ENCODE data around the gene CD300LB. TPM values are rescaled to one million over a fixed set of nuclear protein-coding genes. Genes with fewer than 3 reads are reported as not detected.

Gene CD300LB
- total RNA-seq, 2 experiments from 2014 or later, result not detected

- POLR2A ChIA-PET, result interaction anchor here (0.6 kb wide), 1 partner anchor 256 kb away, joined by 5 read pairs; no protein-coding TSS in a partner anchor
- H3K4me3 ChIP-seq (ENCODE audit: low read depth, low read length, poor library complexity, severe bottlenecking), result no peak overlapping the region
- H3K4me1 ChIP-seq (ENCODE audit: insufficient read depth, low read length, poor library complexity, severe bottlenecking), result no peaks in the 10 kb centered on the region
- BruUV-seq (replicated peaks), result no TSS peak
- H3K79me2 ChIP-seq (ENCODE audit: insufficient read depth, low read depth, low read length), result no peaks in the 10 kb centered on the region
- CTCF ChIA-PET (ENCODE audit: unreplicated experiment), result no interaction called here
- 0 out of 2 replicates have a peak, but pooled peaks cover 8% of the 10 kb centered on the region for H3K9me3 ChIP-seq (ENCODE audit: low read length)
- H4K20me1 ChIP-seq (ENCODE audit: insufficient read depth, low read length), result no peaks in the 10 kb centered on the region
- no peak overlapping the region for H3K4me2 ChIP-seq (ENCODE audit: low read length)
- DNase-seq (ENCODE audit: low spot score), result no peak
- no peak overlapping the region for H2AFZ ChIP-seq (ENCODE audit: low read length)
- TF ChIP-seq, protein P1, sequence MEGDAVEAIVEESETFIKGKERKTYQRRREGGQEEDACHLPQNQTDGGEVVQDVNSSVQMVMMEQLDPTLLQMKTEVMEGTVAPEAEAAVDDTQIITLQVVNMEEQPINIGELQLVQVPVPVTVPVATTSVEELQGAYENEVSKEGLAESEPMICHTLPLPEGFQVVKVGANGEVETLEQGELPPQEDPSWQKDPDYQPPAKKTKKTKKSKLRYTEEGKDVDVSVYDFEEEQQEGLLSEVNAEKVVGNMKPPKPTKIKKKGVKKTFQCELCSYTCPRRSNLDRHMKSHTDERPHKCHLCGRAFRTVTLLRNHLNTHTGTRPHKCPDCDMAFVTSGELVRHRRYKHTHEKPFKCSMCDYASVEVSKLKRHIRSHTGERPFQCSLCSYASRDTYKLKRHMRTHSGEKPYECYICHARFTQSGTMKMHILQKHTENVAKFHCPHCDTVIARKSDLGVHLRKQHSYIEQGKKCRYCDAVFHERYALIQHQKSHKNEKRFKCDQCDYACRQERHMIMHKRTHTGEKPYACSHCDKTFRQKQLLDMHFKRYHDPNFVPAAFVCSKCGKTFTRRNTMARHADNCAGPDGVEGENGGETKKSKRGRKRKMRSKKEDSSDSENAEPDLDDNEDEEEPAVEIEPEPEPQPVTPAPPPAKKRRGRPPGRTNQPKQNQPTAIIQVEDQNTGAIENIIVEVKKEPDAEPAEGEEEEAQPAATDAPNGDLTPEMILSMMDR (conservative IDR thresholded peaks at IDR 0.05; ENCODE audit: low read length), result no peak
- no peak for TF ChIP-seq EZH2phosphoT487 (IDR thresholded peaks at IDR 0.05; ENCODE audit: borderline replicate concordance, low read depth, low read length)
- intact Hi-C loops (cut with micrococcal nuclease; ENCODE audit: unreplicated experiment), result no loop called here
- no peaks in the 10 kb centered on the region for H3K9me2 ChIP-seq (ENCODE audit: insufficient read depth, low read length)
- H3K36me3 ChIP-seq (ENCODE audit: insufficient read depth, low read length), result no peaks in the 10 kb centered on the region
- no peak overlapping the region for H3K27ac ChIP-seq (ENCODE audit: low read depth, low read length, poor library complexity, severe bottlenecking)
These were observed 8.7 kb downstream of the CD300LB start for GRCh38 chr17:74522381-74523105.

DNA sequence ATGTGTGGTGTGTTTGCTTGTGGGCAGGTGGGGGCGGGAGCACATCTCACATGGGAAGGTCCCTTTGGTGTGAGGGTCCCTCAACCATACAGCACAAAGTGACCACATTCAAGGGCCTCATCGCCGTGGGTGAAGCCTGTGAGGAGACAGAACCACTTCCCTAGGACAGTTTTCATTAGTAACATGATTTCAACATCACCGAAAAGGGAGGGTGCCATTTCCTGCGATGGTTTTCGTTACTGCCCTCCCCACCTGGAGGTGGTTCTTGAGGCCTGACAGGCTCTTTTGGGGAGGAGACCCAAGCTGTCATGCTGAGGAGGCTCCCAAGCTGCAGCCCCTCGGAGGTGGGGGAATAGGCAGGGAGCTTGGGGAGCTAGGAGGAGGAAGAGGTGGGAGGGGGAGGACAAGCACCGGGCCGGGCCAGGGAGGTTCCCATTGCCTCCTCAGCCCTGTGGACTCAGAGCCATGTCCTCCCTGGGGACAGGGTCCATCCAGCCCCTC, 9.5 kb downstream of the CD300LB start:
- Histone ChIP-seq H3K9me3 (ENCODE audit: low read length) (0 out of 2 replicates have a peak, but pooled peaks cover 8% of the 10 kb centered on the region), H4K20me1 (ENCODE audit: insufficient read depth, low read length) (no peaks in the 10 kb centered on the region), H3K36me3 (ENCODE audit: insufficient read depth, low read length) (no peaks in the 10 kb centered on the region), H3K9me2 (ENCODE audit: insufficient read depth, low read length) (no peaks in the 10 kb centered on the region), H3K4me2 (ENCODE audit: low read length) (no peak overlapping the region), H3K4me3 (ENCODE audit: low read depth, low read length, poor library complexity, severe bottlenecking) (no peak overlapping the region), H3K4me1 (ENCODE audit: insufficient read depth, low read length, poor library complexity, severe bottlenecking) (no peaks in the 10 kb centered on the region), H3K27ac (ENCODE audit: low read depth, low read length, poor library complexity, severe bottlenecking) (no peak overlapping the region), H2AFZ (ENCODE audit: low read length) (no peak overlapping the region), H3K79me2 (ENCODE audit: insufficient read depth, low read depth, low read length) (no peaks in the 10 kb centered on the region)
- TF ChIP-seq EZH2phosphoT487 (IDR thresholded peaks at IDR 0.05; ENCODE audit: borderline replicate concordance, low read depth, low read length), result no peak
- TF ChIP-seq, protein P1 (conservative IDR thresholded peaks at IDR 0.05; ENCODE audit: low read length), result no peak
- intact Hi-C loops (cut with micrococcal nuclease; ENCODE audit: unreplicated experiment), result no loop called here
- no TSS peak for BruUV-seq (replicated peaks)
- no peak for DNase-seq (ENCODE audit: low spot score)
- CTCF ChIA-PET (ENCODE audit: unreplicated experiment), result no interaction called here
- POLR2A ChIA-PET, result no interaction called here

Measured in OCI-LY7 (cell line).